ENCODE results near the gene EFR3B.

Gene EFR3B

GRCh38 chr2:25201794-25202193 is 159.9 kb downstream of the EFR3B start:
- no peaks in the 10 kb centered on the region for H3K36me3 ChIP-seq
- H3K9me3 ChIP-seq = no peaks in the 10 kb centered on the region
- no peak for TF ChIP-seq CTCF (IDR thresholded peaks at IDR 0.05)
- H3K4me1 ChIP-seq (ENCODE audit: control insufficient read depth in 1 of 2, insufficient read depth in 1 of 2, low read depth in 1 of 2, low read length in 1 of 2) = peaks cover under 1 to 10% of the 10 kb centered on the region in 2 experiments
- no peak overlapping the region for H3K27ac ChIP-seq
- H3K4me3 ChIP-seq (ENCODE audit: low read depth in 1 of 2, low read length in 1 of 2) = no peak overlapping the region
- peaks cover 21% of the 10 kb centered on the region for H3K27me3 ChIP-seq

GRCh38 chr2:25202275-25202674 is 160.4 kb downstream of the EFR3B start:
- peaks cover 21% of the 10 kb centered on the region for H3K27me3 ChIP-seq
- H3K36me3 ChIP-seq = no peaks in the 10 kb centered on the region
- peaks cover 4 to 13% of the 10 kb centered on the region in 2 experiments for H3K4me1 ChIP-seq (ENCODE audit: control insufficient read depth in 1 of 2, insufficient read depth in 1 of 2, low read depth in 1 of 2, low read length in 1 of 2)
- H3K9me3 ChIP-seq = no peaks in the 10 kb centered on the region
- H3K4me3 ChIP-seq (ENCODE audit: low read depth in 1 of 2, low read length in 1 of 2) = no peak overlapping the region
- no peak overlapping the region for H3K27ac ChIP-seq
- no peak for TF ChIP-seq CTCF (IDR thresholded peaks at IDR 0.05)

- Histone ChIP-seq H3K4me3 (ENCODE audit: low read depth in 1 of 2, low read length in 1 of 2) (no peak overlapping the region), H3K9me3 (no peaks in the 10 kb centered on the region), H3K27me3 (peaks cover 13% of the 10 kb centered on the region), H3K36me3 (no peaks in the 10 kb centered on the region), H3K27ac (no peak overlapping the region), H3K4me1 (ENCODE audit: control insufficient read depth in 1 of 2, insufficient read depth in 1 of 2, low read depth in 1 of 2, low read length in 1 of 2) (peaks cover 4 to 9% of the 10 kb centered on the region in 2 experiments)
- no peak for TF ChIP-seq CTCF (IDR thresholded peaks at IDR 0.05)
Observed at GRCh38 chr2:25204190-25204838, 162.4 kb downstream of the EFR3B start.

GRCh38 chr2:25207078-25207545 is 165.2 kb downstream of the EFR3B start:
- TF ChIP-seq CTCF (IDR thresholded peaks at IDR 0.05) = no peak
- Histone ChIP-seq H3K36me3 (no peaks in the 10 kb centered on the region), H3K27ac (no peak overlapping the region), H3K27me3 (peaks cover 13% of the 10 kb centered on the region), H3K4me1 (ENCODE audit: control insufficient read depth in 1 of 2, insufficient read depth in 1 of 2, low read depth in 1 of 2, low read length in 1 of 2) (peaks cover 7 to 9% of the 10 kb centered on the region in 2 experiments), H3K4me3 (ENCODE audit: low read depth in 1 of 2, low read length in 1 of 2) (no peak overlapping the region), H3K9me3 (no peaks in the 10 kb centered on the region)

Data from neutrophil (primary cell).